ENCODE results near the gene ZNF469.

The ZNF469 gene

GRCh38 chr16:88415713-88416323 lies 33.1 kb downstream of the ZNF469 start:
- DNase-seq (ENCODE audit: low read depth in 2 of 2): no peak
- TF ChIP-seq CTCF (IDR thresholded peaks at IDR 0.05; ENCODE audit: low read depth, low read length): no peak
- H3K4me3 ChIP-seq (replicated peaks in 1 of 2; ENCODE audit: low read depth in 2 of 2, low read length in 2 of 2): no peak overlapping the region

- no peak for DNase-seq (ENCODE audit: low read depth in 2 of 2)
- TF ChIP-seq CTCF (IDR thresholded peaks at IDR 0.05; ENCODE audit: low read depth, low read length): no peak
- H3K4me3 ChIP-seq (replicated peaks in 1 of 2; ENCODE audit: low read depth in 2 of 2, low read length in 2 of 2): no peak overlapping the region
Measured at GRCh38 chr16:88416686-88417085, 33.9 kb downstream of the ZNF469 start.

- DNase-seq (ENCODE audit: low read depth in 2 of 2): no peak
- H3K4me3 ChIP-seq (replicated peaks in 1 of 2; ENCODE audit: low read depth in 2 of 2, low read length in 2 of 2): no peak overlapping the region
- TF ChIP-seq CTCF (IDR thresholded peaks at IDR 0.05; ENCODE audit: low read depth, low read length): no peak
Measured at GRCh38 chr16:88417684-88418476, 35.1 kb downstream of the ZNF469 start.

- TF ChIP-seq CTCF (IDR thresholded peaks at IDR 0.05; ENCODE audit: low read depth, low read length): no peak
- no peak overlapping the region for H3K4me3 ChIP-seq (replicated peaks in 1 of 2; ENCODE audit: low read depth in 2 of 2, low read length in 2 of 2)
- DNase-seq (ENCODE audit: low read depth in 2 of 2): no peak
Measured at GRCh38 chr16:88418869-88419268, 36.1 kb downstream of the ZNF469 start.

- no peak overlapping the region for H3K4me3 ChIP-seq (replicated peaks in 1 of 2; ENCODE audit: low read depth in 2 of 2, low read length in 2 of 2)
- TF ChIP-seq CTCF (IDR thresholded peaks at IDR 0.05; ENCODE audit: low read depth, low read length): no peak
- DNase-seq (ENCODE audit: low read depth in 2 of 2): no peak
Measured at GRCh38 chr16:88419790-88420189, 37.0 kb downstream of the ZNF469 start.

- no peak for DNase-seq (ENCODE audit: low read depth in 2 of 2)
- H3K4me3 ChIP-seq (replicated peaks in 1 of 2; ENCODE audit: low read depth in 2 of 2, low read length in 2 of 2): no peak overlapping the region
- no peak for TF ChIP-seq CTCF (IDR thresholded peaks at IDR 0.05; ENCODE audit: low read depth, low read length)
Measured at GRCh38 chr16:88420496-88420895, 37.7 kb downstream of the ZNF469 start.

All from cardiac fibroblast (primary cell).